Immature natural killer cell (primary cell): Measurements from ENCODE around the gene ESRRG. TPM values are rescaled to one million over a fixed set of nuclear protein-coding genes. Genes with fewer than 3 reads are reported as not detected.
A peak's percentile ranks its signal among the peaks of the same experiment; 100 is the strongest.
"Not testable (repeated sequence)": the region's sequence is repeated elsewhere in the genome, so short reads cannot be mapped to it uniquely, and the experiment has no call there.

Source experiments
- DNase-seq, 3 donors: peaks; one replicate each; pipeline ENCODE4 v3.0.0; 2022; ENCODE audit warnings: mixed read lengths in 1 of 3
- H3K27ac Mint-ChIP-seq, 6 donors: one replicate each; pipeline ENCODE4 v1.8.0; 2020; ENCODE audit warnings: mixed read lengths in 6 of 6, mild to moderate bottlenecking in 5 of 6, inconsistent platforms in 4 of 6, moderate library complexity in 3 of 6
- H3K27me3 Mint-ChIP-seq, 3 donors: one replicate each; pipeline ENCODE4 v1.8.0; 2020 to 2021; ENCODE audit warnings: low read depth in 3 of 3, mild to moderate bottlenecking in 3 of 3, mixed read lengths in 3 of 3, moderate library complexity in 3 of 3, inconsistent platforms in 1 of 3
- H3K36me3 Mint-ChIP-seq, 3 donors: one replicate each; pipeline ENCODE4 v1.8.0; 2020; ENCODE audit warnings: mixed read lengths in 3 of 3, inconsistent platforms in 2 of 3, mild to moderate bottlenecking in 2 of 3
- H3K4me1 Mint-ChIP-seq, 2 donors: one replicate each; pipeline ENCODE4 v1.8.0; 2020; ENCODE audit warnings: inconsistent platforms in 2 of 2, mild to moderate bottlenecking in 2 of 2, mixed read lengths in 2 of 2, moderate library complexity in 1 of 2
- H3K4me3 Mint-ChIP-seq, 5 donors: one replicate each; pipeline ENCODE4 v1.8.0; 2020; ENCODE audit warnings: mild to moderate bottlenecking in 5 of 5, mixed read lengths in 5 of 5, inconsistent platforms in 3 of 5, moderate library complexity in 3 of 5
- H3K9me3 Mint-ChIP-seq, 6 donors: one replicate each; pipeline ENCODE4 v1.8.0; 2020; ENCODE audit warnings: mild to moderate bottlenecking in 6 of 6, mixed read lengths in 6 of 6, inconsistent platforms in 4 of 6, moderate library complexity in 3 of 6
- polyA plus RNA-seq, 3 donors: library from polyadenylated mRNA; unstranded; fragments of 300-500 nt; fragmentation: Illumina TruSeq; gene quantifications; one replicate each; pipeline ENCODE4 v1.2.3, GENCODE V29; 2021

The ESRRG gene
- polyA plus RNA-seq, 3 donors from 2014 or later, result not detected

DNA sequence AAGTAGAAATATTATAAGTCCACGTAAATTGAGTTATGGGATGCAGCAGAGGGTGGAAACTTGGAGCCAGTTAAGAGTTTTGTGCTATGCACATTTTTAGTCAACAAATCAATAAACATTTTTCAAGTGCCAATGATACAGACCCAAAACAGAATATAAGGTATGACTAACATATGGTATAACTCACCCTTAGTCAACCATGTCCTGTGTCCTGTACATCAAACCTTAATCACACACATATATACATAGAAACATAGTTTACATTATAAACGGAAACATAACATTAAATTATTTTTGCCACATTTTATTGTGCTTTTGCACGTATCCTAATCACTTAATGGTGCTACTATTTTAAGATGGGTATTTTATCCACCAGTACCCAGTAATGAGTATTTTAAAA lies 163.9 kb downstream of the ESRRG start:
- no peaks in the 10 kb centered on the region for H3K4me1 Mint-ChIP-seq
- no peaks in the 10 kb centered on the region for H3K27me3 Mint-ChIP-seq
- no peaks in the 10 kb centered on the region for H3K36me3 Mint-ChIP-seq
- no peak overlapping the region for H3K4me3 Mint-ChIP-seq
- DNase-seq, result no peak
- H3K27ac Mint-ChIP-seq, result no peak overlapping the region
- H3K9me3 Mint-ChIP-seq, result peaks cover 0 to 22% (median 7%) of the 10 kb centered on the region in 6 donors

DNA sequence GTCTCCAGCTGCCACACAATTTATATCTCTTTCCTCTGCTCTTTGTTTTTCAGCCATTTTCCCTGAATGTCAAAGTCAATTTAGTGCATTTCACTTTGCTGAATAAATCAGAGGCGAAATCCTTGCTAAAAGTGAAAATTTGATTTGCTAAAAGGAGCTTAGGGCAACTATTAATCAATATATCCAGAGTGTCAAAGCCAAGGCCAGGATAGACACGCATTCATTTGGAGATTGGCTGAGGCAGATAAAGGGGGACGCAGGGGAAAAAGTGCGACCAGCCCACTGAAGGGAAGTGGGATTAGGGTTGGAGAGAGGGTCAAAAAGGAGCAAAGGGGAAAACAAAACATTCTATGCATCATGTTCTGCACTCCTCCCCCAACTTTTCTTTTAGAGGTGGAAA lies 167.6 kb downstream of the ESRRG start:
- Mint-ChIP-seq H3K9me3 (peaks cover 0 to 24% (median 8%) of the 10 kb centered on the region in 6 donors), H3K4me1 (no peaks in the 10 kb centered on the region), H3K27ac (no peak overlapping the region), H3K36me3 (no peaks in the 10 kb centered on the region), H3K4me3 (no peak overlapping the region), H3K27me3 (no peaks in the 10 kb centered on the region)
- DNase-seq, result no peak

DNA sequence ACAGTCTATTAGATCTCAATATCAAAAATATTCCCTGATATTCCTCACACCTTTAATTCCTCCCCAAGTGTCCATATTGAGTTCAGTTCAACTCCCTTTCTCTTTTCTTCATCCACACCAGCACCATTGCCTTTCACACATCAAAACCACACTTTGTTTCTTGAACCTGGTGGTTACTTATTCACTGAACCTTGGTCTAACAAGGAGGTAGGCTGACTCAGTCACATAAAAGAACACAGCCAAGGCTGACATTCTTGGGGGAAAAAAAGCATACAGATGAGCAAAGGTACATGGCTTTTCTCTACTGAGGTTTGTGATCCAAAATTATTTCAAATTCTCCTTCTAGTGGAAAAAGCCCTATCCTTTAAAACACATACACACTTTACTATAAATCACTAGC lies 168.3 kb downstream of the ESRRG start:
- DNase-seq, result no peak
- Mint-ChIP-seq H3K4me3 (no peak overlapping the region), H3K4me1 (no peaks in the 10 kb centered on the region), H3K9me3 (peaks cover 0 to 24% (median 8%) of the 10 kb centered on the region in 6 donors), H3K27ac (no peak overlapping the region), H3K27me3 (no peaks in the 10 kb centered on the region), H3K36me3 (no peaks in the 10 kb centered on the region)

DNA sequence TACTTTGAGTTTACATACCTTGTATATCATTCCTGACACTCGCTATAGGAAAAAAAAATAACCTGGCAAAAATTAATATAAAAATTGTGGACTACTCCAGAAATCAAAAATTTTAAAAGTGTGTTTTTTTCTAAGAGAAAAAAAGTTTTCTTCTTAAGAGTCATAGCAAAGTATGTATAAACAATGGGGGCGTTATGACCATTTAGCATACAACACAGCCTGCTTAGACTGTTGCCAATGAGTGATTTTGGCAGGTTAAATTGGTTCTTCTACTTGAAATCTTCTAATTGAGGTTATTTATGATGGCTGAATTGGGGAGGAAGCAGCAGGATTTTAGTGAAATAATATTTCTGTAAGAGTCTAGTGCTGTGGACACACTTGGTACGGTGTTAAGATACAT lies 169.5 kb downstream of the ESRRG start:
- Mint-ChIP-seq H3K9me3 (peaks cover 2 to 34% (median 11%) of the 10 kb centered on the region in 6 donors), H3K36me3 (no peaks in the 10 kb centered on the region), H3K4me3 (no peak overlapping the region), H3K4me1 (no peaks in the 10 kb centered on the region), H3K27me3 (no peaks in the 10 kb centered on the region), H3K27ac (no peak overlapping the region)
- DNase-seq, result no peak

DNA sequence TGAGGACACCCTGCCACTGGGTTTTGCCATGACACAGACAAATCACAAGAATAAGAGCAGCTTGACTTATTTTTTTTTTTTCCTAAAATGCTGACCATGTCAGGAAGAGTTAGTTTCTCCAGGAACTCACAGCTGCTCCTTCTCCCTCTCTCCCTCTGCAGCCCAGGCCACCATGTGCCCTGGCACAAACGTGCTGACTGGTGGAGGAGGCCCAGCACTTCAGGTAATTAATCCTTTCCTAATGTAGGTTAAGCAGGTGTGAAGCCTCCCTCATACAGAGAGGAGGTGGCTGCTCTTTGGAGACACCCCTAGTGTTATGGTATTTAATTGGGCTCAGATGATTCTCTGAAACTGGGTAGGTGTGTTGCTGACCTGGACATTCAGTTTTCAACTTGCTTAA lies 170.2 kb downstream of the ESRRG start:
- H3K27ac Mint-ChIP-seq, result no peak overlapping the region
- H3K4me3 Mint-ChIP-seq, result no peak overlapping the region
- H3K36me3 Mint-ChIP-seq, result no peaks in the 10 kb centered on the region

DNA sequence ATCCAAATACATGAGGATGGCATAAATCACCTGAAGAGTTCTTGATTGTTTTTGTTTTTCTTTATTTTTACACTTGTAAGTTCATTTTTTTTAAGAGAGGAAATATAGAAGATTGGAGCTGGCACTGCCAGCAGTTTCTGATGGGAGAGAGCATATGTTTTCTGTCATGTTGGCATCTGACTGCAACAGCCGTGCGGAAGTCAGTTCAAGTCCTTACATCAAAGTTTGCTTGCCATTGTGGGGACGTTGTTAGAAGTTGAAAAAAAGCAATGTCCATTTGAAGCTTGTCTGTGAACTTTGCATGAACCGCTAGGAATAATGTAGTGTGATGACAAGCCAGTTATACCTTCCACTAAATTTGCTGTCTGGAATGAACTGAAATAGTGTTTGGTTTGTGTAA lies 173.4 kb downstream of the ESRRG start:
- Mint-ChIP-seq H3K4me1 (no peaks in the 10 kb centered on the region), H3K9me3 (peaks cover 2 to 39% (median 15%) of the 10 kb centered on the region in 6 donors), H3K4me3 (no peak overlapping the region), H3K36me3 (no peaks in the 10 kb centered on the region), H3K27ac (no peak overlapping the region), H3K27me3 (no peaks in the 10 kb centered on the region)
- DNase-seq, result no peak

More for the DNA sequence above, 170.2 kb downstream of the ESRRG start:
- no peaks in the 10 kb centered on the region for H3K4me1 Mint-ChIP-seq
- H3K9me3 Mint-ChIP-seq, result peaks cover 2 to 36% (median 15%) of the 10 kb centered on the region in 6 donors
- no peaks in the 10 kb centered on the region for H3K27me3 Mint-ChIP-seq
- DNase-seq, result no peak

DNA sequence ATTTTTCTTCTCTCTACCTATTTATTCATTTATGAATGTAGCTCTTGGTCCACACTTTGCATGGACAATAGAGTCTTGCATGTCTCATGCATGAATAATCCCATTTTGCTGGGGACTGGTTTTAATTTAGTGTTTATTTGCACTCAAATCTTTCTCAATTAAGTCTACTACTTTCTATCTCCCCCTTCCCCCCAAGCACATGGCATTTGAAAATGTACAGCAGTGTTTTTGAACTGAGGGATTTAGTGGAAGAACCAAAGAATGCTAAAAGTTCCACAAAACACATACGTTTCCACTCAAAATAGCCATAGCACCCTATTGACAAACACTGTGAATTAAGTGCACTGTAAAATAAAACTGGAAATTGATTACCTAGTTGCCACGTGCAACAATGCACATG lies 180.5 kb downstream of the ESRRG start:
- Mint-ChIP-seq H3K4me3 (no peak overlapping the region), H3K9me3 (peaks cover 0 to 32% (median 18%) of the 10 kb centered on the region in 6 donors), H3K36me3 (no peaks in the 10 kb centered on the region), H3K4me1 (no peaks in the 10 kb centered on the region), H3K27ac (no peak overlapping the region), H3K27me3 (no peaks in the 10 kb centered on the region)
- no peak for DNase-seq

DNA sequence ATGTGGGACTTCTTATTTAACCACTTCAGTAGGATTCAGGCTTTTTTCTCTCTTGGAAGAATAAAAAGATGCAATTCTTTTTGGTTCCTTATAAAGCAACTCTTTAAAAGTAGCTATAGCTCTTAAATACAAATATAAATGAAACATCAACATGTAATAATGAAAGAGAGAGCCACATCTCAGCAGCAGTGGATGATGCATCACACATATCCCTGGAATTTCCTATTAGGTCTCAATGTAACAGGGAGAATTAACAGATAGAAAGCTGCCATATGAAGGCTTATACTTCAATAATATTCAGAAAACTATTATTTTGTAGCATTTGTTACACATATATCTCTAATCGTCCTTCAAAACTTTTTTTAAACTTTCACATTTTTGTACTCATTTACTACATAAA lies 181.0 kb downstream of the ESRRG start:
- Mint-ChIP-seq H3K9me3 (peaks cover 0 to 37% (median 20%) of the 10 kb centered on the region in 6 donors), H3K27ac (no peak overlapping the region), H3K4me3 (no peak overlapping the region), H3K36me3 (no peaks in the 10 kb centered on the region), H3K27me3 (no peaks in the 10 kb centered on the region), H3K4me1 (no peaks in the 10 kb centered on the region)
- no peak for DNase-seq

DNA sequence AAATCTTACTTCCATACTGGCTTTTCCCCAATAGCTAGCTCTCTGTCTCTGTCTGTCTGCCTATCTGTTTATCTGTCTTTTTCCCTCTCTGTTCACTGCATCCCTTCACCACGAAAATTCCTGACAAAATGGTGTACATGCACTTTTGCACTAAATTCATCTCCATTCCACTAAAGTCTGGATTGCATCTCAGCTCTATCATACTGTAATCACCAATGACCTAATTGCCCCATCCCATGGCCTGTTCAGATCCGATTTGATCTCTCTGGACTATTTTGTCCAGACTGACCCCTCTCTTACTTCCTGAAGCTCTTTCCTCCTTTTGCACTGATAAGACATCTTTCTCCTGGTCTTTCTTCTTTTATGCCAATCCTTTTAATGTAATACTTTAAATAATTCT lies 187.5 kb downstream of the ESRRG start:
- Mint-ChIP-seq H3K27ac (no peak overlapping the region), H3K4me3 (no peak overlapping the region), H3K4me1 (peaks cover 0 to 9% of the 10 kb centered on the region in 2 donors), H3K36me3 (no peaks in the 10 kb centered on the region), H3K9me3 (peaks cover 0 to 38% (median 22%) of the 10 kb centered on the region in 6 donors), H3K27me3 (no peaks in the 10 kb centered on the region)
- no peak for DNase-seq

DNA sequence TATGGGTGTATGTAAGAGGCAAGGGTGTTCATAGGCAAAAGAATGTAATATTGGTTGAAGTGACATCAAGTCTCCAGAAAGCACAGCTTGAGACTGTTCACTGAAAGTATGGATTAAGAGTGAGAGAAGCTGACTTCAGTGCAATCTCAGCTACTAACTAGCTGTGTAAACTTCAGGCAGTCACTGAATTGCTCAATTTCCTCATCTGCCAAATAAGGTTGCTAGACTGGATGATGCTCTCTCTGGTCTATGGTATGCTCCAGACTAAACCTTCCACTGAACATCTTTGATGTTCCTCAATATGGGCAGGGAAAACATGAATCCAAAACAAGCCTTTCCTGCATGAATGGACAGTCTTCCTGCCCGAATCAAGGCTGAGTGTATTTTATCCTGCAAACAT lies 188.2 kb downstream of the ESRRG start:
- peaks cover 0 to 45% (median 22%) of the 10 kb centered on the region in 6 donors for H3K9me3 Mint-ChIP-seq
- no peaks in the 10 kb centered on the region for H3K27me3 Mint-ChIP-seq
- no peak overlapping the region for H3K4me3 Mint-ChIP-seq
- H3K36me3 Mint-ChIP-seq, result no peaks in the 10 kb centered on the region
- H3K4me1 Mint-ChIP-seq, result peaks cover 0 to 9% of the 10 kb centered on the region in 2 donors
- no peak overlapping the region for H3K27ac Mint-ChIP-seq
- no peak for DNase-seq

DNA sequence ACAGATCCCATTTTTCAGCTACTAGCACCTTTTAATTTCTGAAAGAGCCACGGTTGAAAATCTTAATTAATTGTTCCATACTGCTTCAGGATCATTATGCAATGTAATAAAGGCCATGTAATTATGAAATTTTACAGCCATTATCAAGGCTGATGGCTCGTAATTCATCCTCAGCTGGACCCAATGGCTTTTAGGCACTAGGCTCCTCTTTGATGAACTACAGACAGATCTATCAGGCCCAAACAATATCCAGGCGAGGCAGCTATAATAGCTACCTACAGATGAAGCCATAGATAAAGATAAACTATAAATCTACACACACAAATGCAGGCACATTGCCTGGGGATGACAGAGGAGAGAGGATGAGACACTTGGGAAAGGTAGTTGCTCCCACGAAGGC lies 189.5 kb downstream of the ESRRG start:
- Mint-ChIP-seq H3K36me3 (no peaks in the 10 kb centered on the region), H3K4me1 (peaks cover 0 to 9% of the 10 kb centered on the region in 2 donors), H3K27ac (no peak overlapping the region)

DNA sequence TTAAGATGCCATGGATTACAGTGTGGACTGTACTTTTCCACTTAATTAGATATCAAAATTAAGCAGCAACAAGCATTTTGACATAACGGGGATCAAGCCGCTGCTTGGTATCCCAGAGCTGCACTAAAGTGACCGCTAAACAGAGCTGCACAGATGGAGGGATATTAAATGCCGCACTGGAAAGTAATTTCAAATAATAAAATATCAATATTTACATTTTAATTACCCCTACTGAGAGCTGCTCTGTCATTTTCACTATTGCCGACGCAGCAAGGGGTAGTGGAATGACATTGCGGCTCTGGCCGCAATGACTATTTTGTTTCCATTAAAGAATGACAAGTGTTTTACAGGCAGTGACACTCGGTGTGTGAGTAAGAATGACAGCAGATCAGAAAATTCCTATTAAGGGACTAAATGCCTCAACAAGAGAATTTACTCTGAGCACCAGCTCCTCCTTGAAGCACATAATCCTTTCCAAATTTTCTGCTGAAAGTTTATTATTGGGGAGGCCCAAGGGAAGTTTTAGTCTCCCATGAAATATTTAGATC lies 190.9 kb downstream of the ESRRG start:
- Mint-ChIP-seq H3K36me3 (no peaks in the 10 kb centered on the region), H3K27me3 (no peaks in the 10 kb centered on the region), H3K9me3 (peaks cover 3 to 39% (median 16%) of the 10 kb centered on the region in 6 donors), H3K4me1 (peaks cover 0 to 9% of the 10 kb centered on the region in 2 donors), H3K4me3 (no peak overlapping the region), H3K27ac (no peak overlapping the region)
- no peak for DNase-seq

More for the DNA sequence above, 189.5 kb downstream of the ESRRG start:
- H3K27me3 Mint-ChIP-seq, result no peaks in the 10 kb centered on the region
- no peak for DNase-seq
- no peak overlapping the region for H3K4me3 Mint-ChIP-seq
- H3K9me3 Mint-ChIP-seq, result peaks cover 0 to 42% (median 20%) of the 10 kb centered on the region in 6 donors

DNA sequence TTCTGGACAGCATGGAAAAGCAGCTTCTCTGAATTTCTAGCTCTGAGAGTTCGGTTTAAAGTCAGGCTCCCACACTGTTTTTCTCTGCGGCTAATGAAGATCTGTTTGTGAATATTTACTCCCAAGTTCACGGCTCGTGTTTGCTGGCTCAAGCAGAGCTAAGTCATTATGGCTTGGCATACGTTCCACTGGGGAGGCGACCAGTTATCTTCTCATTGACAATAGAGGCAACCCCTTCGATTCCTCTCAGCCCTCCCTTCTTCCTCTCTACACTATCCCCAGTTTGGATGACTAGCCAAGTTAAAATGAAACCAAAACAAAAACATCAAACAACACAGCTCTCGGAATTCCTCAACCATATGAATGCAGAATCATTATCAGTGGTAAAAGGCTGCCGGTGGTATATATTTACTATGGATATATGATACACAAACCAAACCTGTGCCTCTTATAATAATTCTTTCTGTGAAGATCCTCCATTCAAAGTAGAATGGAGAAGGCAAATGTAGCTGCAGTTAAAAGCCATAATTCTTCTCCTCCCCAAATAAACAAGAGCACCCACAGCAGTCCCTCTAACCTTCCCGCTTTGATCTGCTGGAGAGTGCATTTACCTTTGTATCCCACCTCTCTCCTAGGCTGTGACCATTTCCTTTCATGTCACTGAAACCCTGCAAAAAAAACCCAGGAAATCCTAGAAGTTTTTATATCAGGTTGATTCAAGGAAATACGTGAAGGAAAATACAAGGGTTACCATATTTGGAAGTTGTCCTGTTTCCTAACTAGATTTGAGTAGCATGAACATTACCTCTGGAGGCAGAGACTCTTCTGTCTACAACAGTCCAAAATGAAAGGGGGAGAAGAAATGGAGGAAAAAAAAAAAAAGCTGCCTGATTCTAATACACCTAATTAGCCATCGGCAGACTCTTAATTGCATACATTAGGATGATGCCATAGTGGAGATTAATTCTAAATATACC lies 191.7 kb downstream of the ESRRG start:
- Mint-ChIP-seq H3K27me3 (no peaks in the 10 kb centered on the region), H3K36me3 (no peaks in the 10 kb centered on the region), H3K4me3 (peak overlapping the region; percentile 29 to 80 (median 61)), H3K27ac (peak overlapping the region in 3 of 6 donors; percentile 17 to 70 (median 62)), H3K4me1 (peaks cover 0 to 9% of the 10 kb centered on the region in 2 donors), H3K9me3 (peaks cover 5 to 33% (median 15%) of the 10 kb centered on the region in 6 donors)
- no peak for DNase-seq

DNA sequence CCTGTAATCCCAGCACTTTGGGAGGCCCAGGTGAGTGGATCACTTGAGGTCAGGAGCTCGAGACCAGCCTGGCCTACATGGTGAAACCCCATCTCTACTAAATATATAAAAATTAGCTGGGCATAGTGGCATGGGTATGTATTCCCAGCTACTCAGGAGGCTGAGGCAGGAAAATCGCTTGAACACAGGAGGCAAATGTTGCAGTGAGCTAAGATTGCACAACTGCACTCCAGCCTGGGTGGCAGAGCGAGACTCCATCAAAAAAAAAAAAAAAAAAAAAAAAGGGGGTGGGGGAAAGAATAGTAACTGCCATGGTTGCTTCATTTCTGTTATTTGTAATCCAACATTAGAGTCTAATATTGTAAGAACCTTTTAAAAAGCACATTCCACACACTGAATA lies 193.4 kb downstream of the ESRRG start:
- peaks cover 3 to 31% (median 11%) of the 10 kb centered on the region in 6 donors for H3K9me3 Mint-ChIP-seq
- H3K4me1 Mint-ChIP-seq, H3K4me3 Mint-ChIP-seq, H3K36me3 Mint-ChIP-seq, H3K27me3 Mint-ChIP-seq, DNase-seq, H3K27ac Mint-ChIP-seq: not testable (repeated sequence)
